Endothelial cell of umbilical vein (primary cell): ENCODE measurements around the gene AP2A2.

Experiments used
- CTCF ChIP-seq, 2 donors: IDR thresholded peaks; 1 replicate in 1 of 2; 2 replicates in 1 of 2; pipeline ENCODE4 v1.5.1; 2011; ENCODE audit warnings: low read length in 2 of 2, mild to moderate bottlenecking in 2 of 2, moderate library complexity in 2 of 2, control low read depth in 1 of 2, inconsistent platforms in 1 of 2, low read depth in 1 of 2; ENCODE audit not compliant: insufficient read depth in 1 of 2; ENCODE audit errors: extremely low read depth in 1 of 2
- EZH2 ChIP-seq: IDR thresholded peaks from 2 replicates; pipeline ENCODE4 v1.6.1; 2012; ENCODE audit warnings: borderline replicate concordance, low read depth, mild to moderate bottlenecking, moderate library complexity, low read length, inconsistent platforms; ENCODE audit not compliant: severe bottlenecking
- GATA2 ChIP-seq: IDR thresholded peaks from 2 replicates; pipeline ENCODE4 v1.7.0; 2011; ENCODE audit warnings: low read depth, mild to moderate bottlenecking, moderate library complexity, mixed read lengths, low read length; ENCODE audit not compliant: insufficient read length, insufficient read depth
- JUN ChIP-seq: IDR thresholded peaks from 2 replicates; pipeline ENCODE4 v1.6.1; 2011; ENCODE audit warnings: borderline replicate concordance, low read depth; ENCODE audit not compliant: insufficient read length, insufficient read depth
- POLR2A ChIP-seq: IDR thresholded peaks from 2 replicates; pipeline ENCODE4 v1.6.1; 2012; ENCODE audit warnings: low read depth, mild to moderate bottlenecking, control low read depth, low read length
- POLR2AphosphoS5 ChIP-seq: IDR thresholded peaks from 2 replicates; pipeline ENCODE4 v1.6.1; 2012; ENCODE audit warnings: low read depth, mild to moderate bottlenecking, control low read depth, low read length, moderate library complexity; ENCODE audit not compliant: insufficient read depth
- TF ChIP-seq, protein P1 (sequence below): IDR thresholded peaks from 2 replicates; pipeline ENCODE4 v1.6.1; 2011; ENCODE audit not compliant: insufficient read depth, insufficient read length

DNA sequence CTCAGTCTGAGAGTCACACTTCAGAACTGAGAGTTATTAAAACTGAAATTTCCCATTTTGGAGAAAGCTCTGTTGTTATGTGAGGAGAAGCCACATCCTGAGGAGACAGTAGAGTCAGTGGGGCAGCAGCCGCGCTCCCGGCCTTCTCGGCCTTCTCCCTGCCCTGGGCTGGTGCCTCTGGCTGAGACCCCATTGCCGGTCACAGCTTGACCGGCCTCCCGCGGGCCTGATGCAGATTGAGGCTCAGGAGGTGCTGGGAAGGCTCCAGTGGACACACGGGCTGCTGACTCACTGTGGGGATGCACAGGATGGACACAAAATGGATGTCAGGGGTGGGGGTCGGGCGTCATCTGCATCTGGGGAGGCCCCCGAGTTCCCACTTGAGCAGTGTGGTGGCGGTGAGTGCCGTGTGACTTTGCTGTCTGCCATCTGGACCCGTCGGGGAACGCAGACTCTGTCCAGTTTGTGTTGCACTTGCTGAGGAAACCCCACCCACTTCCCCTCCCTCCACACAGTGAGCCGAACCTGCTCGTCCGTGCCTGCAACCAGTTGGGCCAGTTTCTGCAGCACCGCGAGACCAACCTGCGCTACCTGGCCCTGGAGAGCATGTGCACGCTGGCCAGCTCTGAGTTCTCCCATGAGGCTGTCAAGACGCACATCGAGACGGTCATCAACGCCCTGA is 60.7 kb downstream of the AP2A2 start:
- TF ChIP-seq POLR2A (no peak), POLR2AphosphoS5 (no peak), CTCF (IDR thresholded peaks at IDR 0.05; ENCODE audit: extremely low read depth in 1 of 2, insufficient read depth in 1 of 2, low read depth in 1 of 2, low read length in 2 of 2) (no peak), EZH2 (no peak), GATA2 (no peak), JUN (no peak)
- TF ChIP-seq, protein P1, sequence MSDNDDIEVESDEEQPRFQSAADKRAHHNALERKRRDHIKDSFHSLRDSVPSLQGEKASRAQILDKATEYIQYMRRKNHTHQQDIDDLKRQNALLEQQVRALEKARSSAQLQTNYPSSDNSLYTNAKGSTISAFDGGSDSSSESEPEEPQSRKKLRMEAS, result no peak
